HEK293 (cell line): ENCODE measurements around the gene TBCC.
A peak's percentile ranks its signal among the peaks of the same experiment; 100 is the strongest.

ENCODE experiments used
- CTCF ChIP-seq: fragments of 450-650 bp; formaldehyde crosslinking; IDR thresholded peaks from 2 replicates; pipeline ENCODE4 v1.5.1; 2016; ENCODE audit warnings: missing biosample characterization, missing genetic modification characterization
- REST ChIP-seq: fragments of 450-650 bp; formaldehyde crosslinking; IDR thresholded peaks from 2 replicates; pipeline ENCODE4 v1.5.1; 2016; ENCODE audit warnings: missing biosample characterization, missing genetic modification characterization
- TCF7L2 ChIP-seq: IDR thresholded peaks from 2 replicates; pipeline ENCODE4 v1.6.1; 2011; ENCODE audit warnings: low read depth, mild to moderate bottlenecking, inconsistent platforms, low read length, moderate library complexity, borderline replicate concordance
- ZBTB49 ChIP-seq: fragments of 450-650 bp; formaldehyde crosslinking; IDR thresholded peaks from 2 replicates; pipeline ENCODE4 v1.5.1; 2016; ENCODE audit warnings: missing biosample characterization, missing genetic modification characterization, low read depth
- ZNF274 ChIP-seq, 2 experiments: fragments of 200-500 bp in 1 of 2; fragments of 450-650 bp in 1 of 2; sonication (Bioruptor generic) in 1 of 2; formaldehyde crosslinking in 1 of 2; IDR thresholded peaks; 2 replicates each; pipeline versions ENCODE4 v1.5.1 to v1.6.1; 2014 to 2016; ENCODE audit warnings: borderline replicate concordance in 1 of 2, inconsistent platforms in 1 of 2, low read length in 1 of 2, missing biosample characterization in 1 of 2, missing genetic modification characterization in 1 of 2
- ZNF391 ChIP-seq: fragments of 450-650 bp; formaldehyde crosslinking; IDR thresholded peaks from 2 replicates; pipeline ENCODE4 v1.5.1; 2016; ENCODE audit warnings: low read depth, missing biosample characterization, missing genetic modification characterization, borderline replicate concordance
- ZNF394 ChIP-seq: fragments of 450-650 bp; formaldehyde crosslinking; IDR thresholded peaks from 2 replicates; pipeline ENCODE4 v1.5.1; 2016; ENCODE audit warnings: missing biosample characterization, missing genetic modification characterization, mild to moderate bottlenecking, moderate library complexity, borderline replicate concordance
- ZNF658 ChIP-seq: fragments of 450-650 bp; formaldehyde crosslinking; IDR thresholded peaks from 2 replicates; pipeline ENCODE4; 2016; ENCODE audit warnings: missing biosample characterization, missing genetic modification characterization
- ZSCAN18 ChIP-seq: fragments of 450-650 bp; formaldehyde crosslinking; IDR thresholded peaks from 2 replicates; pipeline ENCODE4 v1.5.1; 2016; ENCODE audit warnings: missing biosample characterization, missing genetic modification characterization
- ZSCAN30 ChIP-seq: fragments of 450-650 bp; IDR thresholded peaks from 2 replicates; pipeline ENCODE4 v1.5.1; 2018; ENCODE audit warnings: missing biosample characterization, mild to moderate bottlenecking, missing genetic modification characterization, moderate library complexity
- ZSCAN5A ChIP-seq: fragments of 450-650 bp; formaldehyde crosslinking; IDR thresholded peaks from 2 replicates; pipeline ENCODE4 v1.5.1; 2016; ENCODE audit warnings: missing biosample characterization, missing genetic modification characterization

GRCh38 chr6:42746463-42747391, 824 bp upstream of the TBCC start:
- no peak for TF ChIP-seq CTCF
- no peak for TF ChIP-seq ZBTB49
- no peak for TF ChIP-seq REST (tag by site-specific recombination)
- TF ChIP-seq ZNF658 (tag by site-specific recombination): no peak
- peak; percentile 79; the same call in 1 of the 2 replicates for TF ChIP-seq ZNF391 (tag by site-specific recombination)
- no peak for TF ChIP-seq ZSCAN5A (tag by site-specific recombination)
- TF ChIP-seq ZNF394 (tag by site-specific recombination): peak; percentile 19; the same call in 1 of the 2 replicates
- TF ChIP-seq ZSCAN30: peak; percentile 84
- TF ChIP-seq ZNF274 (IDR thresholded peaks at IDR 0.05; ENCODE audit: low read length): no peak
- TF ChIP-seq ZNF274 (tag by site-specific recombination; IDR thresholded peaks at IDR 0.05; ENCODE audit: borderline replicate concordance): no peak
- TF ChIP-seq ZSCAN18 (tag by site-specific recombination): 0 out of 2 replicates have a peak, but pooled peaks have one; percentile 29
- TF ChIP-seq TCF7L2: no peak
